Chondrocyte (in vitro differentiated cells): Measurements from ENCODE around the gene DNAL4. TPM values are rescaled to one million over a fixed set of nuclear protein-coding genes. Genes with fewer than 3 reads are reported as not detected.

Experiments
- DNase-seq: peaks from one replicate; pipeline ENCODE4 v3.0.0; 2021; ENCODE audit warnings: mixed read lengths, low spot score
- H3K27ac Mint-ChIP-seq: one replicate; pipeline ENCODE4 v1.8.0; 2021; ENCODE audit warnings: mild to moderate bottlenecking, moderate library complexity, mixed read lengths; ENCODE audit not compliant: unreplicated experiment
- H3K27me3 Mint-ChIP-seq: 2 replicates; pipeline ENCODE4 v1.8.0; 2021; ENCODE audit warnings: low read depth, mixed read lengths
- H3K36me3 Mint-ChIP-seq: 2 replicates; pipeline ENCODE4 v1.8.0; 2021; ENCODE audit warnings: low read depth, mixed read lengths
- H3K4me1 Mint-ChIP-seq: 2 replicates; pipeline ENCODE4 v1.8.0; 2021; ENCODE audit warnings: low read depth, mild to moderate bottlenecking, mixed read lengths
- H3K4me3 Mint-ChIP-seq: one replicate; pipeline ENCODE4 v1.8.0; 2021; ENCODE audit warnings: mild to moderate bottlenecking, moderate library complexity, mixed read lengths; ENCODE audit not compliant: unreplicated experiment
- H3K9me3 Mint-ChIP-seq: 2 replicates; pipeline ENCODE4 v1.8.0; 2021; ENCODE audit warnings: low read depth, mixed read lengths
- CTCF ChIP-seq: fragments of 200-600 bp; sonication (generic); IDR thresholded peaks from 2 replicates; pipeline ENCODE4 v1.5.0; 2021; ENCODE audit warnings: antibody characterized with exemption, mild to moderate bottlenecking, moderate library complexity
- total RNA-seq: library from RNA; stranded (reverse); gene quantifications from 3 replicates; pipeline ENCODE4 v1.2.1, GENCODE V29; 2021

The DNAL4 gene
- total RNA-seq, 1 donor from 2014 or later, result 11.8 TPM

GRCh38 chr22:38741576-38741975 is 52.4 kb downstream of the DNAL4 start:
- Mint-ChIP-seq H3K27ac (no peak overlapping the region), H3K27me3 (no peaks in the 10 kb centered on the region), H3K4me3 (no peak overlapping the region), H3K4me1 (peaks cover 5% of the 10 kb centered on the region), H3K9me3 (no peaks in the 10 kb centered on the region), H3K36me3 (peaks cover 40% of the 10 kb centered on the region)
- no peak for DNase-seq
- TF ChIP-seq CTCF, result no peak

GRCh38 chr22:38741166-38741565 is 52.8 kb downstream of the DNAL4 start:
- H3K9me3 Mint-ChIP-seq, result no peaks in the 10 kb centered on the region
- TF ChIP-seq CTCF, result no peak
- no peak overlapping the region for H3K27ac Mint-ChIP-seq
- peaks cover 40% of the 10 kb centered on the region for H3K36me3 Mint-ChIP-seq
- DNase-seq, result peak; percentile 51
- H3K4me1 Mint-ChIP-seq, result peaks cover 5% of the 10 kb centered on the region
- H3K27me3 Mint-ChIP-seq, result no peaks in the 10 kb centered on the region
- H3K4me3 Mint-ChIP-seq, result no peak overlapping the region

- no peak overlapping the region for H3K27ac Mint-ChIP-seq
- no peaks in the 10 kb centered on the region for H3K27me3 Mint-ChIP-seq
- no peaks in the 10 kb centered on the region for H3K9me3 Mint-ChIP-seq
- H3K36me3 Mint-ChIP-seq, result peaks cover 40% of the 10 kb centered on the region
- H3K4me3 Mint-ChIP-seq, result no peak overlapping the region
- peaks cover 5% of the 10 kb centered on the region for H3K4me1 Mint-ChIP-seq
- TF ChIP-seq CTCF, result no peak
- DNase-seq, result peak; percentile 63
Measured at GRCh38 chr22:38740754-38741153, 53.2 kb downstream of the DNAL4 start.

- DNase-seq, result no peak
- TF ChIP-seq CTCF, result no peak
- Mint-ChIP-seq H3K27me3 (no peaks in the 10 kb centered on the region), H3K9me3 (no peaks in the 10 kb centered on the region), H3K36me3 (peaks cover 40% of the 10 kb centered on the region), H3K4me3 (no peak overlapping the region), H3K27ac (no peak overlapping the region), H3K4me1 (peaks cover 5% of the 10 kb centered on the region)
Measured at GRCh38 chr22:38740116-38740723, 53.7 kb downstream of the DNAL4 start.

- Mint-ChIP-seq H3K36me3 (peaks cover 35% of the 10 kb centered on the region), H3K27ac (no peak overlapping the region), H3K9me3 (no peaks in the 10 kb centered on the region), H3K4me3 (no peak overlapping the region), H3K4me1 (peaks cover 5% of the 10 kb centered on the region), H3K27me3 (no peaks in the 10 kb centered on the region)
- TF ChIP-seq CTCF, result no peak
- DNase-seq, result no peak
Measured at GRCh38 chr22:38739300-38740055, 54.5 kb downstream of the DNAL4 start.
